Measurements from ENCODE around the gene GOLM1.

GOLM1 gene

GRCh38 chr9:86043586-86043985, 55.8 kb downstream of the GOLM1 start:
- no peak for DNase-seq

- no peak for DNase-seq
These were observed 57.0 kb downstream of the GOLM1 start for GRCh38 chr9:86042199-86042978.

GRCh38 chr9:86041311-86041741, 58.0 kb downstream of the GOLM1 start:
- no peak for DNase-seq

- DNase-seq = no peak
These were observed 58.5 kb downstream of the GOLM1 start for GRCh38 chr9:86040861-86041155.

GRCh38 chr9:86039991-86040860, 59.1 kb downstream of the GOLM1 start:
- no peak for DNase-seq

GRCh38 chr9:86036555-86036954, 62.8 kb downstream of the GOLM1 start:
- no peak for DNase-seq

GRCh38 chr9:86035827-86036440, 63.4 kb downstream of the GOLM1 start:
- no peak for DNase-seq

- DNase-seq = no peak
These were observed 64.3 kb downstream of the GOLM1 start for GRCh38 chr9:86034863-86035734.

- no peak for DNase-seq
These were observed 71.6 kb downstream of the GOLM1 start for GRCh38 chr9:86027767-86028166.

GRCh38 chr9:86022687-86023266, 76.6 kb downstream of the GOLM1 start:
- DNase-seq = no peak

GRCh38 chr9:86021166-86021565, 78.2 kb downstream of the GOLM1 start:
- DNase-seq = no peak

GRCh38 chr9:86020731-86021130, 78.6 kb downstream of the GOLM1 start:
- DNase-seq = no peak

GRCh38 chr9:86009133-86009532, 90.2 kb downstream of the GOLM1 start:
- no peak for DNase-seq

- no peak for DNase-seq
These were observed 94.0 kb downstream of the GOLM1 start for GRCh38 chr9:86005253-86005775.

GRCh38 chr9:85995599-85995998, 103.8 kb downstream of the GOLM1 start:
- no peak for DNase-seq

GRCh38 chr9:85995097-85995496, 104.3 kb downstream of the GOLM1 start:
- DNase-seq = no peak

GRCh38 chr9:85994191-85994590, 105.2 kb downstream of the GOLM1 start:
- DNase-seq = no peak

GRCh38 chr9:85987236-85987635, 112.1 kb downstream of the GOLM1 start:
- no peak for DNase-seq

GRCh38 chr9:85984457-85984856, 114.9 kb downstream of the GOLM1 start:
- no peak for DNase-seq

GRCh38 chr9:85981369-85981768, 118.0 kb downstream of the GOLM1 start:
- DNase-seq = no peak

- no peak for DNase-seq
These were observed 120.9 kb downstream of the GOLM1 start for GRCh38 chr9:85978496-85978895.

All from NCI-H187 treated with DMSO at 0.1 percent for 48 hours (cell line).